ENCODE measurements around the gene TFE3. TPM values are rescaled to one million over a fixed set of nuclear protein-coding genes. Genes with fewer than 3 reads are reported as not detected.

The TFE3 gene
- total RNA-seq, 1 experiment from 2014 or later = 71.7 TPM

DNA sequence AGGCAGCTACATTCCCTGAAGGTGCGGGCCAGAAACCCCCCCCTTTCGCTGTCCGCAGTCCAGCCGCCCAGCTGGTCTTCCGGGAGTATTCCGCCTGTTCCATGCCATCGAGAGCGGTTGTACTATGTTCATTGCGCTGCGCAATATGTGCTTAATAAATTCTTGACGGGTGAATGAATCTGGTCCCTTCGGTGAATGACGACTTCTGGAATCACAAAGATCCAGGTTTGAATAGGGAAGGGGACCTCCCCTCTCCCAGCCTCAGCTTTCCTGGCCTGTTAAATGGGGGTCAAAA lies 777 bp upstream of the TFE3 start:
- Mint-ChIP-seq H3K4me1 (ENCODE audit: insufficient read depth, unreplicated experiment) (peaks cover 8% of the 10 kb centered on the region), H3K27me3 (ENCODE audit: insufficient read depth, unreplicated experiment) (no peaks in the 10 kb centered on the region), H3K36me3 (ENCODE audit: insufficient read depth, unreplicated experiment) (peaks cover 20% of the 10 kb centered on the region), H3K27ac (ENCODE audit: low read depth, unreplicated experiment) (peak overlapping the region; percentile 91), H3K9me3 (ENCODE audit: unreplicated experiment) (no peaks in the 10 kb centered on the region), H3K4me3 (ENCODE audit: unreplicated experiment) (peak overlapping the region; percentile 79)
- CTCF ChIA-PET = interaction anchor here (0.6 to 3.4 kb wide), 4 partner anchors 12 to 100 kb away, joined by 3 to 15 read pairs (median 4); partner anchors contain the start of gene OTUD5
- intact Hi-C loops (cut with micrococcal nuclease) = loop anchor here (1.0 to 5.0 kb wide), 4 partner anchors 42 to 283 kb away; partner anchors contain the start of genes GLOD5, GRIPAP1, KCND1 and PIM2
- POLR2A ChIA-PET = interaction anchor here (1.0 to 4.1 kb wide), 8 partner anchors 12 to 86 kb away, joined by 3 to 57 read pairs (median 9); partner anchors contain the start of genes CCDC120, GRIPAP1, OTUD5 and WDR45
- DNase-seq (ENCODE audit: unreplicated experiment) = no peak
- no TSS peak for BruUV-seq (replicated peaks)
- TF ChIP-seq, protein P1, sequence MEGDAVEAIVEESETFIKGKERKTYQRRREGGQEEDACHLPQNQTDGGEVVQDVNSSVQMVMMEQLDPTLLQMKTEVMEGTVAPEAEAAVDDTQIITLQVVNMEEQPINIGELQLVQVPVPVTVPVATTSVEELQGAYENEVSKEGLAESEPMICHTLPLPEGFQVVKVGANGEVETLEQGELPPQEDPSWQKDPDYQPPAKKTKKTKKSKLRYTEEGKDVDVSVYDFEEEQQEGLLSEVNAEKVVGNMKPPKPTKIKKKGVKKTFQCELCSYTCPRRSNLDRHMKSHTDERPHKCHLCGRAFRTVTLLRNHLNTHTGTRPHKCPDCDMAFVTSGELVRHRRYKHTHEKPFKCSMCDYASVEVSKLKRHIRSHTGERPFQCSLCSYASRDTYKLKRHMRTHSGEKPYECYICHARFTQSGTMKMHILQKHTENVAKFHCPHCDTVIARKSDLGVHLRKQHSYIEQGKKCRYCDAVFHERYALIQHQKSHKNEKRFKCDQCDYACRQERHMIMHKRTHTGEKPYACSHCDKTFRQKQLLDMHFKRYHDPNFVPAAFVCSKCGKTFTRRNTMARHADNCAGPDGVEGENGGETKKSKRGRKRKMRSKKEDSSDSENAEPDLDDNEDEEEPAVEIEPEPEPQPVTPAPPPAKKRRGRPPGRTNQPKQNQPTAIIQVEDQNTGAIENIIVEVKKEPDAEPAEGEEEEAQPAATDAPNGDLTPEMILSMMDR (IDR thresholded peaks at IDR 0.05; ENCODE audit: unreplicated experiment) = no peak

DNA sequence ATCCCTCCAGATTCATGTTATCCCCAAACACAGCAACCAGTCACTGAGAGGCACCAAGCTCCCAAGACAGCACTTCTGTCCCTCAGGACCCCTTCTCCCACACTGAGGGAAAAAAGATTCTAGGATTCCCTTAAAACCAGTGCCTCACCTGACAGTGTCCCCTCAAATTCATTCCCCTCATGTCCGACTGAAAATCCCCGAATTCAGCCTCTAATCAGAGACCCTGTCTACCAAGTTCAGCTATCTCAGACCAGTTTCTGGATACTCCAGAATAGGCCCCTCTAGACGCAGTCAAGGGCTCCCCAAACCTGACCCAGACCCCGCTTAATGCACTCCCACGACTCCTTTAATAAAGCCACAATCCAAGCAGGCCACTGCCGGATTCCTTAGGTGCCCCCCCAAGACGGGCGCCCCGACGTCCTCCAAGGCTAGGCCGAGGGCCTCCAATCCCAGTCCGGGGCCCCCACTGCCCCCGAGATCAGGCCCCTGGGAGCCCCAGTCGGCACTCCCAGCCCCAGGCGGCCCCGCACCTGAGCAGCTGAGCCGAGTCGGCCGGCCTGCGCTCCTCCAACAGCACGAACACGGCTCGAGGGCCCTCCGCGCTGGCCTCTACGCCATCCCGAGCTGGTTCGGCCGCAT lies 457 bp downstream of the TFE3 start:
- BruUV-seq (replicated peaks) = TSS peak; percentile 80
- H3K9me3 Mint-ChIP-seq (ENCODE audit: unreplicated experiment) = no peaks in the 10 kb centered on the region
- POLR2A ChIA-PET = interaction anchor here (0.7 to 4.1 kb wide), 14 partner anchors 14 to 306 kb away, joined by 3 to 57 read pairs (median 4); partner anchors contain the start of genes CCDC120, GRIPAP1, HDAC6 and OTUD5
- H3K27ac Mint-ChIP-seq (ENCODE audit: low read depth, unreplicated experiment) = peak overlapping the region; percentile 91
- DNase-seq (ENCODE audit: unreplicated experiment) = no peak
- intact Hi-C loops (cut with micrococcal nuclease) = loop anchor here (1.0 to 5.0 kb wide), 4 partner anchors 40 to 282 kb away; partner anchors contain the start of genes GLOD5, GRIPAP1, KCND1 and PIM2
- CTCF ChIA-PET = interaction anchor here (0.6 to 3.4 kb wide), 4 partner anchors 57 to 123 kb away, joined by 3 to 15 read pairs (median 5); partner anchors contain the start of gene OTUD5
- peaks cover 12% of the 10 kb centered on the region for H3K4me1 Mint-ChIP-seq (ENCODE audit: insufficient read depth, unreplicated experiment)
- TF ChIP-seq, protein P1 (IDR thresholded peaks at IDR 0.05; ENCODE audit: unreplicated experiment) = no peak
- H3K4me3 Mint-ChIP-seq (ENCODE audit: unreplicated experiment) = peak overlapping the region; percentile 79
- H3K36me3 Mint-ChIP-seq (ENCODE audit: insufficient read depth, unreplicated experiment) = peaks cover 31% of the 10 kb centered on the region
- no peaks in the 10 kb centered on the region for H3K27me3 Mint-ChIP-seq (ENCODE audit: insufficient read depth, unreplicated experiment)

DNA sequence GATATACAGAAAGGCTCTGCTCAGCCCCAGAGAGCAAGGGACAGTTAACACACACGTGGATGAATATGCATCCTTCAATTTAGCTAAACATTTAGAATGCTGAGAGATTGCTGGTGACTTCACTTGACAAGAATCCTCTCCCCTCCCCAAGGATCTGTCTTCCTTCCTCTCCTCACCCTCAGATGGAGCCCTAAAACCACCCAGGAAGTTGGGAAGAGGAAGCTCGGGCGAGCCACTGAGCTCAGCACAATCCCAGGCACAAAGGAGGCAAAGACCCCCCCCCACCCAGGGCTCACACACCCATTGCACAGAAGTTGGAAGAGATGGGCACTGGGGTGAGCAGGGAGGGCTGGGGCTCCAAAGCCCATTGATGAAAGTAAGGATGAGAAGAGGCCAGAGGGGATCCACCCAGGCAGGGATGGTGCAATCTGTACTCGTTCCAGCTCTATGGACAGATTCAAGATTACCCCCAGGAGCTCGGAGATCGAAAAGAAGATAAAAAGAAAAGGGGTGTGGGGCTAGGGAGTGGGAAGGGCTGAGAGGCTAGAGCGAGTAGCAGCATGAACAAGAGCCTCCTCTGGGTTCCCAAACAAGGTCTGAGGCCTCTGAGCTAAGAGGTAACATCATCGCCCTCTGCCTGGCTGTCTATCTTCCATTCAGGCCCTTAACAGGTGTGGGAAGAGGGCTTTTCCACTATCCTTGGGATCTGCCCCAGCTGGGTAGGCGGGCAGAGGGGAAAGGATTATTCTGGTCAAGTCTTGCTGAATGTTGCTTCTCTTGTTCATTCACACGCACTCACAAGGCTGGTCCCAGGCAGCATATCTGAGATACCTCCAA lies 1.2 kb downstream of the TFE3 start:
- H3K9me3 Mint-ChIP-seq (ENCODE audit: unreplicated experiment) = no peaks in the 10 kb centered on the region

More for the DNA sequence above, 1.2 kb downstream of the TFE3 start:
- ChIA-PET CTCF (interaction anchor here (0.6 to 3.4 kb wide), 8 partner anchors 37 to 411 kb away, joined by 3 to 15 read pairs (median 3); partner anchors contain the start of genes CCDC22 and OTUD5), POLR2A (interaction anchor here (0.7 to 4.1 kb wide), 14 partner anchors 13 to 305 kb away, joined by 3 to 57 read pairs (median 4); partner anchors contain the start of genes CCDC120, GPKOW, GRIPAP1 and HDAC6)
- TSS peak; percentile 51 for BruUV-seq (replicated peaks)
- peak overlapping the region; percentile 79 for H3K4me3 Mint-ChIP-seq (ENCODE audit: unreplicated experiment)
- H3K4me1 Mint-ChIP-seq (ENCODE audit: insufficient read depth, unreplicated experiment) = peaks cover 13% of the 10 kb centered on the region
- peak; percentile 52 for DNase-seq (ENCODE audit: unreplicated experiment)
- H3K27me3 Mint-ChIP-seq (ENCODE audit: insufficient read depth, unreplicated experiment) = no peaks in the 10 kb centered on the region
- TF ChIP-seq, protein P1 (IDR thresholded peaks at IDR 0.05; ENCODE audit: unreplicated experiment) = no peak
- peaks cover 39% of the 10 kb centered on the region for H3K36me3 Mint-ChIP-seq (ENCODE audit: insufficient read depth, unreplicated experiment)
- peak overlapping the region; percentile 91 for H3K27ac Mint-ChIP-seq (ENCODE audit: low read depth, unreplicated experiment)
- intact Hi-C loops (cut with micrococcal nuclease) = loop anchor here (1.0 to 5.0 kb wide), 4 partner anchors 70 to 281 kb away; partner anchors contain the start of genes GLOD5, KCND1 and PIM2

All from MCF 10A (cell line).